K562 (cell line): ENCODE data around the gene CLDN24.

Experiments
- EZH2 ChIP-seq: IDR thresholded peaks from 2 replicates; pipeline ENCODE4 v1.6.1; 2012; ENCODE audit warnings: low read depth, mild to moderate bottlenecking, inconsistent platforms, low read length, borderline replicate concordance
- TCF7 ChIP-seq: sonication (generic); IDR thresholded peaks from 2 replicates; pipeline ENCODE4 v1.6.1; 2016; ENCODE audit warnings: antibody characterized with exemption, borderline replicate concordance
- ZNF24 ChIP-seq: fragments of 450-650 bp; IDR thresholded peaks from 2 replicates; pipeline ENCODE4 v1.6.1; 2016

DNA sequence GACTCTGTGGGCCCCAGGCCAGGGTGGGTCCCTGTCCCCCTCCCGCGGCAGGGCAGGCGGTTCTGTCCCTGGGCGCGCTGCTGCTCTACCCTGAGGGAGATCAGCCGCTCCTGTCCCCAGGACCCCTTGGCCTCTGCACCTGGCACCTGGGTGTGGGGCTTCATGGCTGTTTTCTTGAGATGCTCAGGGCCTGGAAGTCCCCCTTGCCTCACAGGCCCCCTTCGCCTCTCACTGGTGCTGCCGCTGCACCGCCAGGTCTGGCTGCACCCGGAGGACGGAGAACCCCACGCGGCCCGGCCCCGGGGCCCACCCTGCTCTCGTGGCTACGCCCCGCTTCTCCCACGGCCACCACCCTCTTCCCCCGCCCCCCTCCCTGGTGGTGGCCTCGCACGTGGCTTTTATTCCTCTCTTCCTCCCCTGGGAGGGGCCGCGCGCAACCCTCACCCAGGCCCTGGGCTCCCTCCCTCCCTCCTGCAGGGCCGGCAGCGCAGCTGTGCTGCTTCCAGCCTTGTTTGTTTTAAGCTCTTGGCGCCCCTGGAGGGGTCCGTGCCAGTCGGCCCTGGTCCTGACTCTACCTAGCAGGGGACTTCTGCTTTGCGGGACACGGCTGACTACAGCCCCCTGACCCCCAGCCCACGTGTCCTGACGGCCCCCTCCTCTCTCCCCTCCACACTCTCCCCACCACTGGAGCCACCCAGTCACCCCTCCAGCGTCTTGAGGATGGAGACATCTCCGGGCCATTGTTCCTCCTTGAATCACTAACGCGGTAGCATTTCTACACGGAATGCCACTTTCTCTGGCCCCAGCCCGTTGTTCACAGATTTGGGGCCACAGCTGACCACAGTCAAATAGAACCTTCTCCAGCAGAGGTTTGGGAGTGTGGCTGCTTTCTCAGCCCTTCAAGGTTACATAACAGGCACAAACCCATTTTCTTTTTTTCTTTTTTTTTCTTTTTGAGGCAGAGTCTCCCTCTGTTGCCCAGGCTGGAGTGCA, 20.6 kb upstream of the CLDN24 start:
- TF ChIP-seq TCF7: no peak
- no peak for TF ChIP-seq ZNF24
- no peak for TF ChIP-seq EZH2
